ENCODE results near the gene KRT31.

DNA sequence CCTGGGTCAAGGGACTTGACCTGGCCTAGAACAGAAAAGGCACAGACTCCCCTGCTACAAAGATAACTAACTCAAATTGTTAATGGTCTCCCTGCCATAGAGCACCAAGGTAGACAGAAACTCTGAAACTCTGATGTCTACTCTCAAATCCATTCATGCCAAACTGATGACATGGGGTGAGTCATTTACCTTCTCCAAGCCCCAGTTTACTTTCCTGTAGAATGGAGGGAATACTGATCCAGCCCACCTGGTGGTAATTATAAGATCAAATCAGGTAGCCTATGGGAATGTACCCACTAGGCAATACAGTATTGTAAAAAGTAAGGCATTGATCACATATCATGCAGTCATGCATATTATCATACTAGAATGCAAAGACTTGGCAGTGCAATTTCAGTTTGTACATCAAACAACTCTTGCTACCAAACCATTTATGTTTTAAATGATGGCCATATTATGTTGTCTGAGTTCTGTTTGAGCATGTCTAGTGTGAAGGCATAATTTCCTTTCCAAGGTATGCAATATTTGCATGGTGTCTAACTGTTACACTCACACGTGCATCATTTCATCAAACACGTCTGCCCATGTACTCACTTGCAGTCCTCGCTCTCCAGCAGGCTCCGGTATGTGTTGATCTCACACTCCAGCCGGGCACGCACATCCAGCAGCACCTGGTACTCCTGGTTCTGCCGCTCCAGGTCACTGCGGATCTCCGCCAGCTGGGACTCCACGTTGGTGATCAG is 3.0 kb downstream of the KRT31 start:
- TF ChIP-seq YY1 (tag by site-specific recombination; IDR thresholded peaks at IDR 0.05) (no peak), ZNF530 (tag by site-specific recombination; IDR thresholded peaks at IDR 0.05; ENCODE audit: low read depth) (no peak), ZNF214 (tag by site-specific recombination; IDR thresholded peaks at IDR 0.05; ENCODE audit: borderline replicate concordance) (no peak), SETDB1 (IDR thresholded peaks at IDR 0.05; ENCODE audit: insufficient read length, low read length) (no peak), PRDM1 (tag by site-specific recombination; IDR thresholded peaks at IDR 0.05) (no peak), ZNF274 (IDR thresholded peaks at IDR 0.05; ENCODE audit: low read length) (no peak), ZNF274 (tag by site-specific recombination; IDR thresholded peaks at IDR 0.05; ENCODE audit: borderline replicate concordance) (no peak), ZNF423 (tag by site-specific recombination; IDR thresholded peaks at IDR 0.05) (no peak)
- TF ChIP-seq, protein P1, sequence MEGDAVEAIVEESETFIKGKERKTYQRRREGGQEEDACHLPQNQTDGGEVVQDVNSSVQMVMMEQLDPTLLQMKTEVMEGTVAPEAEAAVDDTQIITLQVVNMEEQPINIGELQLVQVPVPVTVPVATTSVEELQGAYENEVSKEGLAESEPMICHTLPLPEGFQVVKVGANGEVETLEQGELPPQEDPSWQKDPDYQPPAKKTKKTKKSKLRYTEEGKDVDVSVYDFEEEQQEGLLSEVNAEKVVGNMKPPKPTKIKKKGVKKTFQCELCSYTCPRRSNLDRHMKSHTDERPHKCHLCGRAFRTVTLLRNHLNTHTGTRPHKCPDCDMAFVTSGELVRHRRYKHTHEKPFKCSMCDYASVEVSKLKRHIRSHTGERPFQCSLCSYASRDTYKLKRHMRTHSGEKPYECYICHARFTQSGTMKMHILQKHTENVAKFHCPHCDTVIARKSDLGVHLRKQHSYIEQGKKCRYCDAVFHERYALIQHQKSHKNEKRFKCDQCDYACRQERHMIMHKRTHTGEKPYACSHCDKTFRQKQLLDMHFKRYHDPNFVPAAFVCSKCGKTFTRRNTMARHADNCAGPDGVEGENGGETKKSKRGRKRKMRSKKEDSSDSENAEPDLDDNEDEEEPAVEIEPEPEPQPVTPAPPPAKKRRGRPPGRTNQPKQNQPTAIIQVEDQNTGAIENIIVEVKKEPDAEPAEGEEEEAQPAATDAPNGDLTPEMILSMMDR (tag by site-specific recombination; IDR thresholded peaks at IDR 0.05), result no peak
- TF ChIP-seq, protein P2, sequence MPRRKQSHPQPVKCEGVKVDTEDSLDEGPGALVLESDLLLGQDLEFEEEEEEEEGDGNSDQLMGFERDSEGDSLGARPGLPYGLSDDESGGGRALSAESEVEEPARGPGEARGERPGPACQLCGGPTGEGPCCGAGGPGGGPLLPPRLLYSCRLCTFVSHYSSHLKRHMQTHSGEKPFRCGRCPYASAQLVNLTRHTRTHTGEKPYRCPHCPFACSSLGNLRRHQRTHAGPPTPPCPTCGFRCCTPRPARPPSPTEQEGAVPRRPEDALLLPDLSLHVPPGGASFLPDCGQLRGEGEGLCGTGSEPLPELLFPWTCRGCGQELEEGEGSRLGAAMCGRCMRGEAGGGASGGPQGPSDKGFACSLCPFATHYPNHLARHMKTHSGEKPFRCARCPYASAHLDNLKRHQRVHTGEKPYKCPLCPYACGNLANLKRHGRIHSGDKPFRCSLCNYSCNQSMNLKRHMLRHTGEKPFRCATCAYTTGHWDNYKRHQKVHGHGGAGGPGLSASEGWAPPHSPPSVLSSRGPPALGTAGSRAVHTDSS (tag by site-specific recombination; IDR thresholded peaks at IDR 0.05), result no peak

All from HEK293 (cell line).